NCI-H2227 (cell line): ENCODE measurements around the gene BTBD2.

Experiments used
- DNase-seq: peaks from one replicate; lab custom pipeline; 2025; ENCODE audit not compliant: unreplicated experiment; lab: John Stamatoyannopoulos, UW

BTBD2 gene

GRCh38 chr19:2050991-2051772 is 35.7 kb upstream of the BTBD2 start, which contains the start of gene MKNK2:
MKNK2 (minus strand) TSS chr19:2051244; CDS start chr19:2050851, 393 bp downstream.
- peak; percentile 92 for DNase-seq

DNA sequence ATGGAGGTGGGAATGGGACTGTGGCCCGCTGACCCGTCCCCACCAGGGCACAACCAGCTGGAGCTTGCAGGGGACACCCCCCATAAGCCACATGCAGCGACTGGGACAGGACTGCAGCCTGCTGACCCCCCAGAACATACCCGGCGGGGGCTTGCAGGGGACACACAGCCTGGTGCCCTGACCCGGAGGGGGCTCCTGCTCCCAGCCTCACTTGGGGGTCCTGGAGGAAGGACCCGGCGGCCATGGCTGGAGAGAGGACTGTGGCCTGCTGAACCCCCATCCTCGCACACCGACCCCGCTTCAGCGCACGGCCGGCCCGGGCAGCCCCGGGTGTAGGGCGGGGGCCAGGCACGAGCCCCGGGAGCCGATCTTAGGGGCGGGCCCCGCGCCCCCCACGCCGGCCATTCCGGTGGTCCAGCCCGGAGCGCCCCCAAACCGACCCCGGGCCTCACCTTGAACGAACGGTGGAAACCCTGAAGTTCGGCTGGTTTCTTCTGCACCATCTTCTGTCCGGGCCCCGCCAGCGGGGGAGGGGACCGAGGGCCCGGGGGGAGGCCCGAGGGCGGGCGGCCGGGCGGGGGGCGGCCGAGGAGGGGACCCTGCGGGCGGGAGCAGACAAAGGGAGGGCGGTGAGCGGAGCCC is 35.0 kb upstream of the BTBD2 start:
- no peak for DNase-seq

DNA sequence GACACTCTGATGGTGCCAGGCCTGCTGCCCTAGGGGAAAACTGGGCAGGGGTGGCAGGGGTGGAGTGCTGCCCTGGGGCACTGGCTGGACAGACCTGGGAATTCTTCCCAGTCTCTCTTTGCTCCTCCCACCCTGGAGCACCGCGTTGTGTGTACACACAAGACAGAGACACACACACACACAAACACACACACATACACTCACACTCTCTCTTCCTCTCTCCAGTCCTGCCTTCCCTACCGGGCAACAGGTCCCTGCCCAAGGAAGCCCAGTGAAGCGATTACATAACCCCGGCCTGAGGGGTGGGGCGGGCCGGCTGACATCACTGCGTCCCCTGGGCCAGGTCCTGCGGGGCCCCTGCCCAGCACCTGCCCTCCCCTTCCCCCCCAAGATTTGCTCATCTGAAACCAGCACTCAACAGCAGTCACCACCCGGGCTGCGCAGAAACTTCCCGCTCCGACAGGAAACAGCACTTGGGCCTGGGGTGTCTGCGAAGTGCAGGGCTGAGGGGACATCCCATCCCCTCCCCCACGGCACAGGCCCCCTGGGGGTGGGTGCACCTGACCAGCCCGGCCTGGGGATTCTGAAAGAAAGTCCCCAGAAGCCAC is 34.3 kb upstream of the BTBD2 start:
- peak; percentile 61 for DNase-seq

DNA sequence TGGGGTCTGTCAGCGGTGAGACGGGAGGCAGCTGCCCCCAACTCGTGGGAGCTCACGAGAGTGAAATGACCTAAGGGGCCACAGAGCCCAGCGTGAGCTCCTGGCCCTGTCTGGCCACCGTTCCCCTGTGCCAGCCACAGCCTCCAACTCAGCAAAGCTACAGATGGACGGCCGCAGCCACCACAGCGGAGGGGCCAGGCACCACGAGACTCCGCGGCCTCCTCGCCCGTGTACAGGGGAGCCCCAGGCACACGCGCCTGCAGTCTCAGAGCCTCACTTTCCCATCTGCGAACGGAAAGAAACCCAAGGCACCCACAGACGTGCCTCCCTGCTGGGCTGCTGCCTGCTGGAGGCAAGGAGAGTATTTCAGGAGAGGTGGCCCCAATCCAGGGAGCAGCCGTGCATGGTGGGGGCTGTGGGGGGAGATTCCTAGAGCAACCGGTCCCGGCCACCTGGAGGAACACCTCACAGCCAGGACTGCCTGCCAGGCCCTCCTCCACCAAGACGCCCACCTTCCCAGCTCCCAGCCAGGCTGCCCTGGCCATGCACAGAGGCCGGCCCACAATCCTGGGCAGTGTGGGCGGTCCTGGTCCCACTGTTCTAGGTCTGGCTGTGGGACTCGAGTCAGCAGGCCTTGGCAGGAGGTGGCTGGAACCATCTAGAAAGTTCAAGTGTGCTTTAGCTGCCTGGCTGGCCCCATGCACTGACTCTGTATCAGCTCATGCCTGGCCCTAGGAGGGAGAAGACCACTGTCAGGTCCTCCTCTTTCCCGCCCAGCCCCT is 33.6 kb upstream of the BTBD2 start:
- DNase-seq = no peak

DNA sequence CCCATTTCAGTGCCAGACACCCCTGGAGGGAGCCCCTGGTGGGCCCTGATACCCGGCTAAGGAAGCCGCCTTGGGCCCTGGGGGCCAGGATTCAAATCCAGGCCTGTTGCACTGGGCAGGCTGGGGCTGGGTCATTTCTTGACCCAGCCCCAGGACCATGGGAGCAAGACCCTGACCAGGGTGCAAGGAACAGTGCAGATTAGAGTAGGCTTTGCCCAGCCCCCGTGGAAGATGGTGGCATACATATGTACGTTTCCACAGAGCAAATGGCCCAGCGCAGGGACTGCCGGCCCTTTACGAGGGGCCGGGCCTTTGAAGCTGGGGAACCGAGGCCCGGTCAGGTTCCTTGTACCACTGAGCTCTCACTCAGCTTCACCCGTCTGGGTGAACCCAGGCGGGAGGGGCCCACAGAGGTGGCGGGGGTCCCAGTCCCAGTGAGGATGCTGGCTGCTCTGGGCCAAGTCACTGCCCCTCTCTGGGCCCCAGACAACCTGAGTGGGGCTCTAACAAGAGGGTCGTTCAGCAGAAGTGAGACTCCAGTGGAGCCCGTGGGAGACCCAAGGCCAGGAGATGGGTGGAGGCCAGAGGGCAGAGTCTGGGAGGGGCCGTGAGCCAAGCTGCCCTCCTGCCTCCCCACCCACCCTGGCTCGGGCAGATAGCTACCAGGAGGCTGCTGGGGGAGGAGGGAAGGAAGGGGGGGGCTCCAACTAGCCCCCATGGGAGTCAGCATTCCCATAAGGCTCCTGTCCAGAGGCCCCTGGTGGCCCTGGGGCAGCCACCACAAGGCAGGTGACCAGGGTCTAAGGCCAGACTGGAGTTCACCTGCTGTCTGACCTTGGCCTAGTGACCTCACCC is 32.8 kb upstream of the BTBD2 start:
- DNase-seq = no peak

DNA sequence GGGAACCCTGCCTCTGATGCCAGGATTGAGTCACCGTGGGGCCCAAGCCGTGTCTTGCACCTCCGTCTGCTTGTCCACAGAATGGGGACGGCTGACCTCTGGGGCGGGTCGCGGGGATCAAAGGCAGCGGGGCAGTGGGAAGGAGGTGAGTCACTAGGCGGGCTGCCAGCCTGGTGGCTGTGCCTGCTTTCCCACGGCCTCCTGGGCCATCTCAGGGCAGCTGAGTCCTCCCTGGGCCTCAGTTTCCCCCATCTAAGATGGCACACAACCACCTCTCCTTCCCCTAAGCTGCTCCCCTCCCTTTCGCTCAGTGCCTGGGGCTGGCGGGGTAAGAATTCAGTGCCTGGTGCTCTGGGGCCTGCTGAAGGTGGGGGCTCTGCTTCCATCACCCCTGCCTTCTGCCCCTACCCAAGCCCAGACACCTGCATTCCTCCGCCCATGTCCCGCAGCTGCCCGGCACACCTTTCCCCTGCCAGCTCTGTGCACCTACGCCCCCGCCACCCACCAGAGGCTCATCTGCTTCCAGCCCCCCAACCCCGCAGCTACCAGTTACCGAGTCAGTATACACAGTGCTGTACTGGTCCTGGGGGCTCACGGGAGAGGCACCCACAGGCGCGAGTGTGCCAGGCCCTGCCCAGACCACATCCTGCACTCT is 32.1 kb upstream of the BTBD2 start:
- no peak for DNase-seq

DNA sequence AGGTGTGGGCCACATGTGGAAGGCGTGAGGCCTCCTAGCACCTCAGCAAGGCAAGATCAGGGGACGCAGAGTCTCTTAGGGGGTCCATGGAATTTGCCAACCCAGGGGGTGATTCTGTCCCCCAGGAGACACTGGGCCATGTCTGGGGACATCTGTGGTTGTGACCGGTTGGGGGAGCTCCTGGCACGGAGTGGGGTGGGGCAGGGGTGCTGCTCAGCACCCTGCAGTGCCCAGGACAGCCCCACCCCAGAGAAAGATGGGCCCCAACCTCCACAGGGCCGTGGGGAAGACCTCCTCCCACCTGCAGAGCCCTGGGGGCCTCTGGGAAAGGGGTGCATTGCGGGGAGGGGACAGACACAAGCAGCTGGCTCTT is 31.5 kb upstream of the BTBD2 start:
- no peak for DNase-seq

- DNase-seq = no peak
These were observed 30.8 kb upstream of the BTBD2 start for GRCh38 chr19:2046046-2046907.

GRCh38 chr19:2045501-2046045 is 30.1 kb upstream of the BTBD2 start:
- no peak for DNase-seq

- DNase-seq = no peak
These were observed 29.4 kb upstream of the BTBD2 start for GRCh38 chr19:2044709-2045500.

- DNase-seq = no peak
These were observed 28.6 kb upstream of the BTBD2 start for GRCh38 chr19:2043961-2044708.

DNA sequence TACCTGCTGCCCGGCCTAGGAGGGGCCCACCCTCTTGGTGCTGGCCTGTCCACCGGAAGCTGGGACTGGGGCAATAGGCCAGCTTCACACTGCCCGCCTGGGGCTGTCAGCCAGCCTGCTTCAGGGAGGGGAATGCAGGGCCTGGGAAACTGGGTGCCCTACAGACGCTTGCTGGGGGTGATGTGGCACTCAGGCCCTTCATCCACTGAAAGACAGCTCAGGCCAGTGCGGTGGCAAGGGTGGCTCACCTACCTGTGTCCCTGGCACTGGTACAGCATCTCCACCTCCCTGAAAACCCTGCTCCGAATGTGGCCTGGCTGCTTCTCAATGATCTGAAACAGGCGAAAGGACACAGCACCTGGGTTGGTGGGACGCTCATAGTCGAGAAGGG is 27.7 kb upstream of the BTBD2 start:
- no peak for DNase-seq

- DNase-seq = no peak
These were observed 27.2 kb upstream of the BTBD2 start for GRCh38 chr19:2042485-2043250.

DNA sequence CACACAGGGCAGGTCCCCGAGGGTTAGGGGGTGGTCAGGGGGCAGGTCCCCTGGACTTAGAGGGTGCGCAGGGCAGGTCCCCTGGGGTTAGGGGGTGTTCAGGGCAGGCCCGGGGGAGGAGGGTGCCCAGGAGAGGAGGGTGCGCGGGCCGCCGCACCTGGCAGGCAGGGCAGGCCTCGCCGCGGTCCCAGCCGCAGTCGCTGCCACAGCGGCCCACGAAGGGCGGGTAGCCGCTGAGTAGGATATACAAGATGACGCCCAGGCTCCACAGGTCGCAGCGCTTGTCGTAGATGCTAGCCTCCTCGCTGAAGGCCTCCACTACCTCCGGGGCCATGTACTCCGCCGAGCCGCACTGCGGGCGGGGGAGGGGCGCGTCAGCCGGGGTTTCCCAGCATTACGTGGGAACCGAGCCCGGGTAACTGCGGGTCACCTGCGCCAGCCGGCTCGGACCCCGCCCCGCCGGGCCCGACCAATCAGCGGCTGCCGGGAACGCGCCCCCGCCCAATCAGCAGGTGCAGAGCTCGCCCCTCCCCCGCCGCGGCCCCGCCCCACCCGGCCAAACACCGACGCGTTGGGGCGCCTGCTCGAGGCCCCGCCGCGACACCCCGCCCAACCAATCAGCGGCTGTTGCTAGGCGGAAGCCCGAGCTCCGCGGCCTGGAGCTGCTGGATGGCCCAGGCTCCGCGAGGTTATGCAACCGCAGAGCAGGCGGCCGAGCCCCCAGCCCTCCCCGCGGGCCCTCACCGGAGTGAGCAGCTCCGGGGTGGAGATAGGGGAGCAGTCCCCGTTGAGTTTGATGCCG is 26.4 kb upstream of the BTBD2 start:
- DNase-seq = peak; percentile 95

DNA sequence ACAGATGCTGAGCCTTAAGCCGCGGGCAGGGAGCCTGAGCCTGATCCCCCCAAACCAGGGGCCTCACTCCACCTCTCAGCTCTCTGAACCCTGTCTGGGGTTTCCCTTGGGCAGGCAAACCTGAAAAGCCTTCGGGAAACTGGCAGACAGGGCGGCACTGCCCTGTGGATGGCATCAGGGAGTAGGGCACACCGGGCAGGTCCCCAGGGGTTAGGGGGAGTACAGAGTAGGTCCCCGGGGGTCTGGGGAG is 25.8 kb upstream of the BTBD2 start:
- DNase-seq = no peak
